Ovary (tissue), 9 donors: ENCODE data around the gene MIX23. TPM values are rescaled to one million over a fixed set of nuclear protein-coding genes. Genes with fewer than 3 reads are reported as not detected.

ENCODE experiments used
- DNase-seq, 5 donors: peaks; one replicate each; pipeline ENCODE4 v3.0.0-alpha.2; 2019 to 2020
- H3K27ac ChIP-seq, 2 donors: fragments of 200-600 bp; one replicate each; pipeline versions ENCODE4 v1.5.1 to v1.8.0; 2019 to 2022
- H3K27me3 ChIP-seq: fragments of 200-600 bp; one replicate; pipeline ENCODE4 v1.8.0; 2022
- H3K36me3 ChIP-seq: fragments of 200-600 bp; sonication (generic); one replicate; pipeline ENCODE4 v1.5.1; 2019
- H3K4me1 ChIP-seq: one replicate; pipeline ENCODE4 v1.8.1; 2013; ENCODE audit warnings: mild to moderate bottlenecking, moderate library complexity; ENCODE audit not compliant: insufficient read depth
- H3K4me3 ChIP-seq: fragments of 200-600 bp; sonication (generic); one replicate; pipeline ENCODE4 v1.5.1; 2017
- H3K9me3 ChIP-seq, 2 donors: fragments of 200-600 bp in 1 of 2; sonication (generic) in 1 of 2; one replicate each; pipeline versions ENCODE4 v1.5.1 to v1.8.1; 2013 to 2019; ENCODE audit warnings: mild to moderate bottlenecking in 1 of 2, moderate library complexity in 1 of 2
- EP300 ChIP-seq: sonication (generic); formaldehyde crosslinking; IDR thresholded peaks from one replicate; pipeline ENCODE4 v1.6.1; 2017; ENCODE audit warnings: antibody characterized with exemption
- POLR2A ChIP-seq: fragments of 450-650 bp; IDR thresholded peaks from one replicate; pipeline ENCODE4 v1.6.1; 2017; ENCODE audit warnings: antibody characterized with exemption, mild to moderate bottlenecking, moderate library complexity
- WGBS, 3 donors: extraction: QIAGEN DNeasy Blood & Tissue Kit in 1 of 3; methylation state at CpG; one replicate each; pipeline versions ENCODE4 v1.1.5 to v1.1.7; 2013 to 2017; 5-methylcytosine and 5-hydroxymethylcytosine counted together
- intact Hi-C, 4 donors: fragments of 100-400 bp; cut with DNase I; formaldehyde crosslinking; loops; one replicate each; pipeline versions ENCODE4 v1.11.0 to v1.15.1; 2022 to 2023
- polyA plus RNA-seq, 2 donors: library from polyadenylated mRNA; stranded (reverse); fragments of 200-250 nt in 1 of 2; fragments of 350-450 nt in 1 of 2; fragmentation: Illumina TruSeq in 1 of 2; extraction: RNeasy Lipid Tissue Mini Kit (QIAGEN cat#74804) in 1 of 2; gene quantifications; one replicate each; pipeline ENCODE4 v1.2.3, GENCODE V29; 2013 to 2014
- total RNA-seq, 7 donors: library from RNA; depleted of rRNA in 2 of 7; stranded (reverse); fragments of >200 nt in 2 of 7; fragmentation: NEBNext Ultra II Directional in 3 of 7; extraction: Animal tissue kit (Norgen Biotek cat#: 25700) in 3 of 7; gene quantifications; one replicate each; pipeline versions ENCODE4 v1.1.0 to v1.2.4, GENCODE V29; 2016 to 2023
- TF ChIP-seq, protein P1 (sequence below), 3 donors: fragments of 450-650 bp in 2 of 3; fragments of 200-600 bp in 1 of 3; IDR thresholded peaks; one replicate each; pipeline versions ENCODE4 v1.5.1 to v1.8.0; 2016 to 2022; ENCODE audit warnings: antibody characterized with exemption in 3 of 3, mild to moderate bottlenecking in 1 of 3
- donor health status: DM: no; HTN: no; CAD: no; lungs with moderate emphysema.
- donor health status: DM: no; HTN: no; CAD: no.
- donor health status: Bipolar disorder and iron deficiency.
- donor health status: DM: yes; HTN: yes; CAD: no.
- donor health status: DM: no; HTN: no; CAD: no.
- donor health status: DM: yes; HTN: yes; CAD: no.

The MIX23 gene
- total and polyA plus RNA-seq, 9 donors: 8.0 to 30.7 (median 16.7) TPM

DNA sequence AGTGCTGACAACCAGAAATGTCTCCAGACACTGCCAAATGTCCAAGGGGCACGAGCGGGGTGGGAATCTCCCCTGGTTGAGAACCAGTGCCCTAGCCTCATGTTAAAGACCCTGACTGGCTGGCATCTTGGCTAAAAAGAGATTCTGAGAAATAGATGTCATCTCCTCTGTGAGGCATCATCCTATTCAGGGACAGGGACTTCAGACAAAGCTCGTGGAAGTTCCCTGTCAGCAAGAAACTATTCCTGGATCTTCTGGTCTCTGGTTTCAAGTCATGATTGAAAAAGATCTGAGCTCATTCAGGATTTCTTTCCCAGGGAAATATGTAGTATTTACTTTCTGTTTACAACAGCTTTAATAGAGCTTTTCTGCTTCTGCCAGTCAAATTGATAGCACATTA is 22.0 kb upstream of the MIX23 start:
- no peaks in the 10 kb centered on the region for H3K27me3 ChIP-seq
- no peaks in the 10 kb centered on the region for H3K9me3 ChIP-seq
- intact Hi-C loops: no loop called here
- 89 to 92% (median 91%) methylated on average over 3 of the region's 3 CpGs for WGBS, 3 donors
- H3K36me3 ChIP-seq: no peaks in the 10 kb centered on the region
- H3K4me1 ChIP-seq: no peaks in the 10 kb centered on the region
- no peak overlapping the region for H3K27ac ChIP-seq
- no peak for DNase-seq
- no peak overlapping the region for H3K4me3 ChIP-seq
- TF ChIP-seq, protein P1, sequence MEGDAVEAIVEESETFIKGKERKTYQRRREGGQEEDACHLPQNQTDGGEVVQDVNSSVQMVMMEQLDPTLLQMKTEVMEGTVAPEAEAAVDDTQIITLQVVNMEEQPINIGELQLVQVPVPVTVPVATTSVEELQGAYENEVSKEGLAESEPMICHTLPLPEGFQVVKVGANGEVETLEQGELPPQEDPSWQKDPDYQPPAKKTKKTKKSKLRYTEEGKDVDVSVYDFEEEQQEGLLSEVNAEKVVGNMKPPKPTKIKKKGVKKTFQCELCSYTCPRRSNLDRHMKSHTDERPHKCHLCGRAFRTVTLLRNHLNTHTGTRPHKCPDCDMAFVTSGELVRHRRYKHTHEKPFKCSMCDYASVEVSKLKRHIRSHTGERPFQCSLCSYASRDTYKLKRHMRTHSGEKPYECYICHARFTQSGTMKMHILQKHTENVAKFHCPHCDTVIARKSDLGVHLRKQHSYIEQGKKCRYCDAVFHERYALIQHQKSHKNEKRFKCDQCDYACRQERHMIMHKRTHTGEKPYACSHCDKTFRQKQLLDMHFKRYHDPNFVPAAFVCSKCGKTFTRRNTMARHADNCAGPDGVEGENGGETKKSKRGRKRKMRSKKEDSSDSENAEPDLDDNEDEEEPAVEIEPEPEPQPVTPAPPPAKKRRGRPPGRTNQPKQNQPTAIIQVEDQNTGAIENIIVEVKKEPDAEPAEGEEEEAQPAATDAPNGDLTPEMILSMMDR (IDR thresholded peaks at IDR 0.05): no peak
- TF ChIP-seq EP300 (no peak), POLR2A (no peak)

DNA sequence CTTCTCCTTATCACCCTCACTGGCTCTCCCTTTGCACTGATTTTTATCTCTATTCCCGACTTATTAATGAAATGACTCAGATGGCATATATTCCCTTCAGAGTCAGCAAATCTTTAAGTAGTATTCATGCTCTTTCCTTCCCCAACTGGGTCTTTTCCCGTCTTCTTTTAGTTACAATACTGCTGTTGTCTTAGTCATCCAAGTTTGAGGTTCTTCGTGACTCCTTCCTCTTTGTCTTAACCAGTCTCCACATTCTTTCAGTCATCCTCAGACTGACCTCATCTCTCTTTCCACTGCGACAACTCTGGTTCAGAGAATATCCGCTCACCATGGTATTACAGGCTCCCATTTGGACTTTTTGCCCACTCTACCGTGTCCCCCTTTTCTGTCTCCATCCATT is 20.5 kb upstream of the MIX23 start:
- Histone ChIP-seq H3K36me3 (no peaks in the 10 kb centered on the region), H3K4me1 (no peaks in the 10 kb centered on the region), H3K27ac (no peak overlapping the region), H3K9me3 (no peaks in the 10 kb centered on the region), H3K4me3 (no peak overlapping the region), H3K27me3 (no peaks in the 10 kb centered on the region)
- intact Hi-C loops: no loop called here
- TF ChIP-seq POLR2A: no peak
- TF ChIP-seq EP300: no peak
- TF ChIP-seq, protein P1 (IDR thresholded peaks at IDR 0.05): no peak
- WGBS, 3 donors: 88 to 93% (median 92%) methylated on average over 6 of the region's 6 CpGs
- no peak for DNase-seq

DNA sequence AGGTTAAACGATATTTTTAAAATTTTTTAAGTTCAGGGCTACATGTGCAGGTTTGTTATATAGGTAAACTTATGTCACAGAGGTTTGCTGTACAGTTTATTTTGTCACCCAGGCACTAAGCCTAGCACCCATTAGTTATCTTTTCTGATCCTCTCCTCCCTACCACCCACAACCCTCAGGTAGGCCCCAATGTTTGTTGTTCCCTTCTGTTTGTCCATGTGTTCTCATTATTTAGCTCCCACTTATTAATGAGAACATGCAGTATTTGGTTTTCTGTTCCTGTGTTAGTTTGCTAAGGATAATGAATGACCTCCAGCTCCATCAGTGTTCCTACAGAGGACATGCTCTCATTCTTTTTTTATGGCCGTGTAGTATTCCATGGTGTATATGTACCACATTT is 15.9 kb upstream of the MIX23 start:
- Histone ChIP-seq H3K27me3 (no peaks in the 10 kb centered on the region), H3K4me1 (no peaks in the 10 kb centered on the region), H3K36me3 (no peaks in the 10 kb centered on the region), H3K9me3 (no peaks in the 10 kb centered on the region), H3K4me3 (no peak overlapping the region), H3K27ac (no peak overlapping the region)
- DNase-seq: no peak
- 91 to 96% (median 92%) methylated on average over 2 of the region's 2 CpGs for WGBS, 3 donors
- TF ChIP-seq, protein P1 (IDR thresholded peaks at IDR 0.05): no peak
- TF ChIP-seq EP300 (no peak), POLR2A (no peak)
- intact Hi-C loops: loop anchor here in 1 of 4 donors (10.0 kb wide), 1 partner anchor 286 kb away; the partner anchor contains the start of gene PARP14

DNA sequence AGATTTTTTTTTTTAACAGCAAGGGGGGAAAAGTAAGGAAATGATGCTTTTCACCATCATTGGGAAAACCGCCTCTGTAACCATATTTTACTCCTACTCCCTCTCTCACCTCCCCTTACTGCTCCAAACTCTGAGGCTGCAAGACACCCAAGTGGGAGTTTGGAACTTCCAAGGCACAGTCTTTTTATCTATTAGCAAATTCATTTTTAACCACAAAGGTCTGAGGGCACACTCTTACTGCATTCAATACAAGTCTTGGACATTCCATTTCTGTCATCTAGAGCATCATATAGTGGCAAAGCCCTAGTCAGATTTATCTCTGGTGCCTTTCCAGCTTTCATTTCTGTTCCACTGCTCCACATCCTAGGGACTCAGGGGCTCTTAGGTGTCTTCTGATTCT is 14.2 kb upstream of the MIX23 start:
- DNase-seq: no peak
- intact Hi-C loops: loop anchor here in 1 of 4 donors (10.0 kb wide), 1 partner anchor 288 kb away; the partner anchor contains the start of gene PARP14
- no peak overlapping the region for H3K4me3 ChIP-seq
- TF ChIP-seq EP300 (no peak), POLR2A (no peak)
- TF ChIP-seq, protein P1 (IDR thresholded peaks at IDR 0.05): no peak
- H3K27ac ChIP-seq: no peak overlapping the region
- 79 to 95% (median 91%) methylated on average over 1 of the region's 1 CpG for WGBS, 3 donors
- H3K4me1 ChIP-seq: no peaks in the 10 kb centered on the region
- no peaks in the 10 kb centered on the region for H3K27me3 ChIP-seq
- no peaks in the 10 kb centered on the region for H3K36me3 ChIP-seq
- no peaks in the 10 kb centered on the region for H3K9me3 ChIP-seq

DNA sequence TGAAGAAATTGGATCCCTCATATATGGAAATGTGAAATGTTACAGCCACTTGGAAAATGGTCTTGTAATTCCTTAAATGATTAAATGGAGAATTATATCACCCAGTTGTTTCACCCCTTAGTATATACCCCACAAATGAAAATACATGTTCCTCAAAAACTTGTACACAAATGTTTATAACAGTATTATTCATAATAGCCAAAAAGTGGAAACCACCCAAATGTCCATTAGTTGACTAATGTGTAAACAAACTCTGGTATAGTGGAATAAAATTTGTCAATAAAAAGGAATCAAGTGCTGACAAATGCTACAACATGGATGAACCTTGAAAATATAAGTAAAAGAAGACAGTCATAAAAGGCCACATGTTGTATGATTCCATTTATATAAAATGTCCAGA is 13.5 kb upstream of the MIX23 start:
- intact Hi-C loops: loop anchor here in 1 of 4 donors (10.0 kb wide), 1 partner anchor 288 kb away; the partner anchor contains the start of gene PARP14
- H3K27ac ChIP-seq: no peak overlapping the region
- DNase-seq: no peak
- no peak overlapping the region for H3K4me3 ChIP-seq
- H3K9me3 ChIP-seq: no peaks in the 10 kb centered on the region
- TF ChIP-seq POLR2A: no peak
- TF ChIP-seq, protein P1 (IDR thresholded peaks at IDR 0.05): no peak
- TF ChIP-seq EP300: no peak
- no peaks in the 10 kb centered on the region for H3K4me1 ChIP-seq
- no peaks in the 10 kb centered on the region for H3K27me3 ChIP-seq
- H3K36me3 ChIP-seq: no peaks in the 10 kb centered on the region
